ENCODE measurements around the gene ZNF664.

GRCh38 chr12:123948401-123948795, 24.6 kb upstream of the ZNF664 start:
- TF ChIP-seq POLR2A (IDR thresholded peaks at IDR 0.05; ENCODE audit: low read depth) = no peak
- no peak for TF ChIP-seq POLR2AphosphoS5 (IDR thresholded peaks at IDR 0.05)
